ENCODE results near the gene EYA3. TPM values are rescaled to one million over a fixed set of nuclear protein-coding genes. Genes with fewer than 3 reads are reported as not detected.

EYA3 gene
- total RNA-seq, 1 experiment from 2014 or later: 32.7 TPM

- TF ChIP-seq CTCF (conservative IDR thresholded peaks at IDR 0.05): no peak
- no peak overlapping the region for H2BK12ac ChIP-seq (ENCODE audit: insufficient read length, low read depth, low read length)
- H3K9ac ChIP-seq (ENCODE audit: extremely low read depth, insufficient read length, low read length): no peak overlapping the region
- H4K8ac ChIP-seq (replicated peaks; ENCODE audit: insufficient read length, low read depth, low read length): no peak overlapping the region
- H4K5ac ChIP-seq (ENCODE audit: insufficient read length, low read depth, low read length): no peak overlapping the region
- H3T11ph ChIP-seq (ENCODE audit: low read length): no peak overlapping the region
- DNase-seq: peak; percentile 45
- no peak overlapping the region for H3K18ac ChIP-seq (ENCODE audit: insufficient read length, low read depth, low read length)
- no peak overlapping the region for H3K23ac ChIP-seq (ENCODE audit: insufficient read length, low read depth, low read length)
- H3K14ac ChIP-seq (ENCODE audit: insufficient read depth, low read length): no peak overlapping the region
- no peaks in the 10 kb centered on the region; a peak in 1 of 5 replicates for H3K9me3 Mint-ChIP-seq
- H3K4me1 ChIP-seq (ENCODE audit: insufficient read depth, low read length): no peaks in the 10 kb centered on the region; the same call in 1 of the 2 replicates
- no peak overlapping the region for H2BK5ac ChIP-seq (ENCODE audit: insufficient read length, low read length)
- WGBS (ENCODE audit: extremely low coverage, insufficient read length, low lambda C conversion rate): no CpG with 5 or more reads among the region's 4 CpGs
- peaks cover 4% of the 10 kb centered on the region for H3K23me2 ChIP-seq (ENCODE audit: insufficient read length, low read depth, low read length, poor library complexity, severe bottlenecking)
- H3K79me2 ChIP-seq (ENCODE audit: insufficient read depth, low read length): no peaks in the 10 kb centered on the region
- H2BK15ac ChIP-seq (ENCODE audit: low read depth, low read length): no peak overlapping the region
- H2BK120ac ChIP-seq (ENCODE audit: low read depth, low read length, poor library complexity, severe bottlenecking): no peak overlapping the region
- H3K4ac ChIP-seq (ENCODE audit: low read depth, low read length): no peak overlapping the region
- H3K27me3 ChIP-seq (ENCODE audit: insufficient read depth, low read length): no peaks in the 10 kb centered on the region
- H3K79me1 ChIP-seq (ENCODE audit: insufficient read depth, low read depth, low read length, poor library complexity, severe bottlenecking): no peaks in the 10 kb centered on the region
- no peak overlapping the region for H2BK20ac ChIP-seq (ENCODE audit: low read depth, low read length, poor library complexity, severe bottlenecking)
- peak overlapping the region; percentile 72 to 83; a peak in 4 of 5 replicates for H3K4me3 Mint-ChIP-seq
- H3K27ac ChIP-seq (ENCODE audit: insufficient read length, low read depth, low read length): no peak overlapping the region
- no peak overlapping the region for H2AK5ac ChIP-seq (ENCODE audit: insufficient read length, low read length)
- peaks cover 12 to 40% (median 38%) of the 10 kb centered on the region in 3 experiments; a peak in 6 of 7 replicates for H3K36me3 Mint-ChIP-seq (ENCODE audit: insufficient read depth in 1 of 3, low read depth in 3 of 3)
- no peaks in the 10 kb centered on the region for H4K20me1 ChIP-seq (ENCODE audit: control insufficient read depth, insufficient read depth, insufficient read length)
- no peaks in the 10 kb centered on the region for H3K9me3 ChIP-seq (ENCODE audit: control insufficient read depth, low read depth, low read length)
- H3K56ac ChIP-seq (ENCODE audit: insufficient read length, low read depth, low read length): no peak overlapping the region
- H3K4me1 Mint-ChIP-seq: peaks cover 20 to 26% of the 10 kb centered on the region in 2 experiments
- H2AFZ ChIP-seq (ENCODE audit: low read length): no peak overlapping the region
- H4K91ac ChIP-seq (ENCODE audit: insufficient read length, low read depth, low read length): no peak overlapping the region
- peak overlapping the region in 2 of 3 experiments; percentile 16 to 74; a peak in 2 of 7 replicates for H3K27ac Mint-ChIP-seq
- no peak overlapping the region for H3K4me2 ChIP-seq (ENCODE audit: insufficient read depth, insufficient read length, low read length)
- no peaks in the 10 kb centered on the region for H3K27me3 Mint-ChIP-seq (ENCODE audit: low read depth)
These were observed 126.7 kb downstream of the EYA3 start for GRCh38 chr1:27961646-27962221.

All from H9 (cell line).